ENCODE results near the gene RNASET2.
"Not testable (repeated sequence)": the region's sequence is repeated elsewhere in the genome, so short reads cannot be mapped to it uniquely, and the experiment has no call there.

The RNASET2 gene

GRCh38 chr6:166927935-166928643 lies 28.3 kb downstream of the RNASET2 start:
- DNase-seq (ENCODE audit: low read depth in 2 of 2), result no peak

GRCh38 chr6:166927240-166927934 lies 29.0 kb downstream of the RNASET2 start:
- DNase-seq (ENCODE audit: low read depth in 2 of 2), result no peak

GRCh38 chr6:166926748-166927147 lies 29.6 kb downstream of the RNASET2 start:
- no peak for DNase-seq (ENCODE audit: low read depth in 2 of 2)

- no peak for DNase-seq (ENCODE audit: low read depth in 2 of 2)
Observed at GRCh38 chr6:166925141-166925996, 31.0 kb downstream of the RNASET2 start.

- DNase-seq (ENCODE audit: low read depth in 2 of 2), result no peak
Observed at GRCh38 chr6:166924531-166924930, 31.8 kb downstream of the RNASET2 start.

- no peak for DNase-seq (ENCODE audit: low read depth in 2 of 2)
Observed at GRCh38 chr6:166922937-166923336, 33.4 kb downstream of the RNASET2 start.

GRCh38 chr6:166921570-166921969 lies 34.8 kb downstream of the RNASET2 start:
- no peak for DNase-seq (ENCODE audit: low read depth in 2 of 2)

GRCh38 chr6:166916824-166917223 lies 39.5 kb downstream of the RNASET2 start:
- no peak for DNase-seq (ENCODE audit: low read depth in 2 of 2)

GRCh38 chr6:166915484-166915883 lies 40.9 kb downstream of the RNASET2 start:
- not testable (repeated sequence) for DNase-seq (ENCODE audit: low read depth in 2 of 2)

GRCh38 chr6:166914952-166915351 lies 41.4 kb downstream of the RNASET2 start:
- DNase-seq (ENCODE audit: low read depth in 2 of 2), result not testable (repeated sequence)

GRCh38 chr6:166911248-166911677 lies 45.1 kb downstream of the RNASET2 start:
- no peak for DNase-seq (ENCODE audit: low read depth in 2 of 2)

GRCh38 chr6:166910601-166911000 lies 45.7 kb downstream of the RNASET2 start:
- no peak for DNase-seq (ENCODE audit: low read depth in 2 of 2)

- DNase-seq (ENCODE audit: low read depth in 2 of 2), result no peak
Observed at GRCh38 chr6:166908811-166909210, 47.5 kb downstream of the RNASET2 start.

GRCh38 chr6:166907871-166908806 lies 48.2 kb downstream of the RNASET2 start:
- no peak for DNase-seq (ENCODE audit: low read depth in 2 of 2)

- no peak for DNase-seq (ENCODE audit: low read depth in 2 of 2)
Observed at GRCh38 chr6:166907373-166907841, 48.9 kb downstream of the RNASET2 start.

GRCh38 chr6:166906376-166907044 lies 49.8 kb downstream of the RNASET2 start:
- DNase-seq (ENCODE audit: low read depth in 2 of 2), result no peak

- no peak for DNase-seq (ENCODE audit: low read depth in 2 of 2)
Observed at GRCh38 chr6:166905505-166906134, 50.7 kb downstream of the RNASET2 start.

- DNase-seq (ENCODE audit: low read depth in 2 of 2), result no peak
Observed at GRCh38 chr6:166905013-166905412, 51.3 kb downstream of the RNASET2 start.

- no peak for DNase-seq (ENCODE audit: low read depth in 2 of 2)
Observed at GRCh38 chr6:166904101-166904746, 52.1 kb downstream of the RNASET2 start.

GRCh38 chr6:166903500-166903899 lies 52.9 kb downstream of the RNASET2 start:
- DNase-seq (ENCODE audit: low read depth in 2 of 2), result no peak

Measured in activated CD8-positive, alpha-beta memory T cell treated with anti-CD3 and anti-CD28 coated beads for 4 hours (primary cell).